ENCODE data around the gene ZBTB26. TPM values are rescaled to one million over a fixed set of nuclear protein-coding genes. Genes with fewer than 3 reads are reported as not detected.

ZBTB26 gene
- total RNA-seq = 1 to 10 TPM; 5.2 to 5.4 TPM
- 10 to 100 TPM; 19.0 to 22.2 (median 19.3) TPM for polyA plus RNA-seq (ENCODE audit: insufficient read length in 6 of 6)
- long read RNA-seq, donor 1, full-length matches to known transcripts = 10 of 10 reads
- long read RNA-seq, donor 1, partial matches to known transcripts = 0 of 10 reads
- long read RNA-seq, donor 1, other reads (novel, unspliced or antisense) = 0 of 10 reads
- long read RNA-seq, donor 2, full-length matches to known transcripts = 1 of 1 reads
- long read RNA-seq, donor 2, partial matches to known transcripts = 0 of 1 reads
- long read RNA-seq, donor 2, other reads (novel, unspliced or antisense) = 0 of 1 reads
- long read RNA-seq, donor 3 = 0 reads
- long read RNA-seq, donor 4 = 0 reads
- long read RNA-seq, donor 5, full-length matches to known transcripts = 5 of 5 reads
- long read RNA-seq, donor 5, partial matches to known transcripts = 0 of 5 reads
- long read RNA-seq, donor 5, other reads (novel, unspliced or antisense) = 0 of 5 reads
- long read RNA-seq, donor 6, full-length matches to known transcripts = 3 of 3 reads
- long read RNA-seq, donor 6, partial matches to known transcripts = 0 of 3 reads
- long read RNA-seq, donor 6, other reads (novel, unspliced or antisense) = 0 of 3 reads
- long read RNA-seq, donor 7, full-length matches to known transcripts = 3 of 3 reads
- long read RNA-seq, donor 7, partial matches to known transcripts = 0 of 3 reads
- long read RNA-seq, donor 7, other reads (novel, unspliced or antisense) = 0 of 3 reads
- long read RNA-seq, donor 8, full-length matches to known transcripts = 3 of 3 reads
- long read RNA-seq, donor 8, partial matches to known transcripts = 0 of 3 reads
- long read RNA-seq, donor 8, other reads (novel, unspliced or antisense) = 0 of 3 reads
- long read RNA-seq, donor 9 = 0 reads
- long read RNA-seq, donor 10 = 0 reads
- long read RNA-seq, donor 11, full-length matches to known transcripts = 2 of 2 reads
- long read RNA-seq, donor 11, partial matches to known transcripts = 0 of 2 reads
- long read RNA-seq, donor 11, other reads (novel, unspliced or antisense) = 0 of 2 reads
- long read RNA-seq, donor 12, full-length matches to known transcripts = 1 of 1 reads
- long read RNA-seq, donor 12, partial matches to known transcripts = 0 of 1 reads
- long read RNA-seq, donor 12, other reads (novel, unspliced or antisense) = 0 of 1 reads

- Histone ChIP-seq H3K36me3 (peaks cover 0 to 3% of the 10 kb centered on the region in 2 donors), H3K9me3 (no peaks in the 10 kb centered on the region), H3K4me1 (peaks cover 12 to 40% of the 10 kb centered on the region in 2 donors), H3K27me3 (no peaks in the 10 kb centered on the region), H3K27ac (peak within 1 kb of the TSS; percentile 86), H3K4me3 (peak within 1 kb of the TSS; percentile 92 to 97)
- DNase-seq (peak; percentile 90 to 97 (median 95)), ATAC-seq (peak; percentile 99)
- intact Hi-C loops (cut with DNase I) = no loop called here
- no peak for TF ChIP-seq CTCF (IDR thresholded peaks at IDR 0.05)
These were observed at the start of gene ZBTB26 for GRCh38 chr9:122931226-122932121. Gene ZBTB26, minus strand, starts transcription at chr9:122931512. Its CDS starts 11,578 bp downstream, at chr9:122919934.

- Histone ChIP-seq H3K27ac (no peak overlapping the region), H3K4me3 (no peak overlapping the region), H3K4me1 (peaks cover 0 to 6% of the 10 kb centered on the region in 2 donors), H3K9me3 (no peaks in the 10 kb centered on the region), H3K36me3 (no peaks in the 10 kb centered on the region), H3K27me3 (no peaks in the 10 kb centered on the region)
- TF ChIP-seq CTCF (IDR thresholded peaks at IDR 0.05) = no peak
- intact Hi-C loops (cut with DNase I) = no loop called here
- ATAC-seq (no peak), DNase-seq (no peak)
These were observed 47.3 kb upstream of the ZBTB26 start for GRCh38 chr9:122978601-122979000.

- DNase-seq (no peak), ATAC-seq (no peak)
- H3K4me3 ChIP-seq = no peak overlapping the region
- intact Hi-C loops (cut with DNase I) = no loop called here
- H3K4me1 ChIP-seq = no peaks in the 10 kb centered on the region
- no peaks in the 10 kb centered on the region for H3K27me3 ChIP-seq
- no peaks in the 10 kb centered on the region for H3K9me3 ChIP-seq
- no peak for TF ChIP-seq CTCF (IDR thresholded peaks at IDR 0.05)
- peaks cover 0 to 19% of the 10 kb centered on the region in 2 donors for H3K36me3 ChIP-seq
- peak overlapping the region; percentile 34 to 45 for H3K27ac ChIP-seq
These were observed 43.9 kb upstream of the ZBTB26 start for GRCh38 chr9:122975196-122975595.

GRCh38 chr9:122961139-122961538, 29.8 kb upstream of the ZBTB26 start:
- Histone ChIP-seq H3K27ac (no peak overlapping the region), H3K27me3 (no peaks in the 10 kb centered on the region), H3K4me3 (no peak overlapping the region), H3K4me1 (no peaks in the 10 kb centered on the region), H3K9me3 (no peaks in the 10 kb centered on the region), H3K36me3 (peaks cover 0 to 26% of the 10 kb centered on the region in 2 donors)
- ATAC-seq (no peak), DNase-seq (no peak)
- intact Hi-C loops (cut with DNase I) = no loop called here
- TF ChIP-seq CTCF (IDR thresholded peaks at IDR 0.05) = no peak

All from left lung (tissue), 14 donors.